GM12864 (cell line): ENCODE data around the gene SGSM1.
A peak's percentile ranks its signal among the peaks of the same experiment; 100 is the strongest.

Source experiments
- DNase-seq: peaks from one replicate; pipeline ENCODE4 v3.0.0-alpha.2; 2011; ENCODE audit warnings: low read depth
- H3K4me3 ChIP-seq: 2 replicates; pipeline ENCODE4 v1.5.1; 2011; ENCODE audit warnings: mild to moderate bottlenecking, low read depth, low read length, control low read depth
- TF ChIP-seq, protein P1 (sequence below): IDR thresholded peaks from 2 replicates; pipeline ENCODE4 v1.5.1; 2011; ENCODE audit warnings: low read depth, mild to moderate bottlenecking, moderate library complexity, low read length, control low read depth, inconsistent platforms; ENCODE audit errors: missing control alignments

Gene SGSM1

DNA sequence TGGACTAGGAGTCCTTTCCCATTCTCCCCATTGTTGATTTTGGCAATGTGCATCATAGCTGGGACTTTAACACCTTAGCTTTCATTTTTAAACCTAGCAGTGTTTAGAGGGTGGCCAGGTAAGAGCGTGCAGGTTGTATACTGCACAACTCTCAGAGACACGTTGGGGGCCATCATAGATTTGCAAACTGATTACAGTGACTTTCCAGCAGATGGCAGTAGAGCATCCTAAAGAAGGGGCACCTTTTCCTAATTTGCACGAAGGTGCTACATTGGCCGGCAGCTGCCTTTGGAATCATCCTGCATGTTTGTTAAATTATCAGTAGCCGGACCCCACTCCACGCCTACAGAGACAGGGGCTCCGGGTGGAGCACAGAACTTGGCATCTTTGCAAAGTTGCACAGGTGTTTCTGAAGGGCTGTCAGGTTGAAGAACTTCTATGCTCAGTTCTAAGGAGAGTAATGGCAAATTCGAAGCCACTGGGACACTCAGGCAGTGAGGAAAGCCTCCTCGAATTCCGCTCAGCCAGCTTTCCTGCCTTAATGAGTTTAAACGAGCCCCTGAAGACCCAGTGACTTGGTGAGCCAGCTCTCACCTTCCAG lies 132.8 kb downstream of the SGSM1 start:
- H3K4me3 ChIP-seq, result no peak overlapping the region
- DNase-seq, result no peak
- TF ChIP-seq, protein P1, sequence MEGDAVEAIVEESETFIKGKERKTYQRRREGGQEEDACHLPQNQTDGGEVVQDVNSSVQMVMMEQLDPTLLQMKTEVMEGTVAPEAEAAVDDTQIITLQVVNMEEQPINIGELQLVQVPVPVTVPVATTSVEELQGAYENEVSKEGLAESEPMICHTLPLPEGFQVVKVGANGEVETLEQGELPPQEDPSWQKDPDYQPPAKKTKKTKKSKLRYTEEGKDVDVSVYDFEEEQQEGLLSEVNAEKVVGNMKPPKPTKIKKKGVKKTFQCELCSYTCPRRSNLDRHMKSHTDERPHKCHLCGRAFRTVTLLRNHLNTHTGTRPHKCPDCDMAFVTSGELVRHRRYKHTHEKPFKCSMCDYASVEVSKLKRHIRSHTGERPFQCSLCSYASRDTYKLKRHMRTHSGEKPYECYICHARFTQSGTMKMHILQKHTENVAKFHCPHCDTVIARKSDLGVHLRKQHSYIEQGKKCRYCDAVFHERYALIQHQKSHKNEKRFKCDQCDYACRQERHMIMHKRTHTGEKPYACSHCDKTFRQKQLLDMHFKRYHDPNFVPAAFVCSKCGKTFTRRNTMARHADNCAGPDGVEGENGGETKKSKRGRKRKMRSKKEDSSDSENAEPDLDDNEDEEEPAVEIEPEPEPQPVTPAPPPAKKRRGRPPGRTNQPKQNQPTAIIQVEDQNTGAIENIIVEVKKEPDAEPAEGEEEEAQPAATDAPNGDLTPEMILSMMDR, result peak; percentile 78

DNA sequence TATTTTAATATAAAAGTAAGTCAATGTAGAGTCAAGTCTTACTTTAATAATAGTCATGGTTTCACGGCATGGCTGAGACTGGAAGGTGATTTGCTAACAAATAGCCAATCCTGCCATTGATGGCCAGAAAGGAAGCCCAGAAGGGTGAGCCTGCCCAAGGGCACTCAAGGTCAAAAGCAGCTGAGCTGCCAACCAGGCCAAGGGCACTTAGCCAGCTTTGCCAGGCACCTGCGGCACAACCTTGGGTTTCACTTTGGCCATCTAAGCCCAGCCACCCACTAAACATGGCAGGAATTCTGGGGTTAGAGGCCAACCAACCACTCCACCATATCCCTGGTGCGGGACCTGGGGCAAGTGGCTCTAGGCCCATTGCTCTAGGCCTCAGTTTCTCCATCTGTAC lies 136.3 kb downstream of the SGSM1 start:
- no peak for DNase-seq
- TF ChIP-seq, protein P1, result no peak

DNA sequence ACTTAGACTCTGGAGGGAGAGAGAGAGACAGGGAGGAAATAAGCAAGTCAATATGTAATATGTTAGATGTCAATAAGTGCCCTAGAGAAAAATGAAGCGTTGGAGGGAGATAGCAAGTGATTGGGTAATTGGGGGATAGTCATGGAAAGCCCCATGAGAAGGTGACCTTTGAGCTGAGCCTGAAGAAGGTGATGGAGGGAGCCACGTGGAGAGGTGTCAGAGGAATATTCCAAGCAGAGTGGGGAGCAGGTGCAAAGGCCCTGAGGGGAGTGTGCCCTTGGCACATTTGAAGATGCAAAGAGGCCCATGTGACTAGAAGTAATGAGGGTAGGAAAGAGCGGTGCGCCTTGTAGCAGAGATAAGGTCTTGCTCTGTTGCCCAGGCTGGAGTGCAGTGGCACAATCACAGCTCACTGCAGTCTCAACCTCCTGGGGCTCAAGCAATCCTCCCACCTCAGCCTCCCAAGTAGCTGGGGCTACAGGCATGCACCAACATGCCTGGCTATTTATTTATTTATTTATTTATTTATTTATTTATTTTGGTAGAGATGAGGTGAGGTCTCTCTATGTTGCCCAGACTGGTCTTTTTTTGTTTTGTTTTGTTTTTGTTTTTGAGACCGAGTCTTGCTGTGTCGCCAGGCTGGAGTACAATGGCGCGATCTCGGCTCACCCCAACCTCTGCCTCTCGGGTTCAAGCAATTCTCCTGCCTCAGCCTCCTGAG lies 138.4 kb downstream of the SGSM1 start:
- H3K4me3 ChIP-seq, result no peak overlapping the region
- TF ChIP-seq, protein P1, result no peak
- DNase-seq, result no peak

More for the DNA sequence above, 136.3 kb downstream of the SGSM1 start:
- no peak overlapping the region for H3K4me3 ChIP-seq

DNA sequence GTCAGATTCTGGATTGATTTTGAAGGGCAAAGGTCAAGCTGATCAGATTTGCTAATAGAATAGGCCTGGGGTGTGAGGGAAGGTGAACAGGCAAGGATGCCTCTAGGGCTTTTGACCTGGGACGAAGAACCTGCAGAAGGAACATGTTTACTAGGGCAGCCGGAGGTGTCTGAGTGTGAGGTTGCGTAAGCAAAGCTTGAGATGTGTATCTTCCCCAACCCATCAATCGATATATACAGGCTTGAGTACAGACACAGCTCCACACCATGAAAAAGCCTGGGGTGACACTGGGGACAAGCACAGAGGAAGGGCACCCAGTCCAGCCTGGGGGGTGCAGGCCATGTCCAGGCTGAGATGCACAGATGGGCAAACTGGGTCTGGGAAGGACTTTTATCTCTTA lies 139.4 kb downstream of the SGSM1 start:
- no peak for DNase-seq
- H3K4me3 ChIP-seq, result no peak overlapping the region
- TF ChIP-seq, protein P1, result no peak

DNA sequence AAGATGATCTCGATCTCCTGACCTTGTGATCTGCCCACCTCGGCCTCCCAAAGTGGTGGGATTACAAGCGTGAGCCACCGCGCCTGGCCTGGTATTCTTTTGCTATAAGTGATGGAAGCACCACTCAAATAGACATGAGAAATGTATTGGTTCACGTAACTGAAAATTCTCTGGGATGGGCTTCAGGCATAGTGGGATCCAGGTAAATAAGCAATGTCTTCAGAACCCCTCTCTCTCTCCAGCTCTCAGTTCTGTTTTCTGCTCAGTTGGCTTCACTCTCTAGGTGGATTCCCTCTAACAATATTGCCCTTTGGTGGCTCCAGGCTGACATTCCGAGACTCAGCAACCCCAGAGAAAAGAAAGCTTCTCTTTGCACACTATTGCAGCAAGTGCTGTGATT lies 141.4 kb downstream of the SGSM1 start:
- DNase-seq, result no peak
- no peak overlapping the region for H3K4me3 ChIP-seq
- TF ChIP-seq, protein P1, result no peak

DNA sequence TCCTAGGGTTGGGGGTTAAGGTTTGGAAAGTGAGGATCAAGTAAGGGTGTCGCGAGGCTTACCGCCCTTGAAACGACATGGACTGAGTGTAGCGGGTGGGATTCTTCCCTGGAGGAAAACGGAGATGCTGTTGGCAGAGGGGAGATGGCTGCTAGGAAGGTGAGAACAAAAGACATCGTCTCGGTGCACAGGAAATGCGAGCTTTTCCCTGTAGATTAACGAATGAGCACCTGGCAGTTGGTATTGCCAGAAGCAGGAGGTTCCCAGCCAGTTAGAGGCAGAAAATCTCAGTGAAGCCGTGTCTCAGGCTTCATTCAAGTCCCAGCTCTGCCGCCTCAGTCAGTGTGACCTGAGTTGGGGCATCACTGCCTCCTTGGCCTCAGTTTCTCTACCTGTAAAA lies 141.9 kb downstream of the SGSM1 start:
- TF ChIP-seq, protein P1, result no peak
- no peak overlapping the region for H3K4me3 ChIP-seq
- no peak for DNase-seq
